ENCODE results near the gene FGFRL1.

Gene FGFRL1

DNA sequence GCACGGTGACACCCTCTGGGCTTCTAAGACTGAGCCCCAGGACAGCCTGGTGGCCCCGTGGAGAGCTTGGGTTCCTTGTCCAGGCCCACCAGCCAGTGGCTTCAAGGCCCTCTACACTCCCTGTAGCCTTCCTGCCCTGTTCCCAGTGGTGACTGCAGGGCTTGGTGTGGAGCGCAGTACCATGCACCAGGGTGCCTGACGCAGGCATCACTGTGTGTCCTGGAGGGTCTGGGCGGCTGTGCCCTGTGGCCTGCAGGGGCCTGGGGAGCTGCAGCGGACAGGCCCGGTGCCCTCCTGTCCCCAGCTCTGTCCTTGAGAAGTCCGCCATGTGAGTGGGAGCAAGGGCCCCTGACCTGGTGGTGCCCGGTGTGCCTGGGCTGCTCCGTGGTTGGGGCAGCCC is 4.3 kb downstream of the FGFRL1 start:
- TF ChIP-seq, protein P1, sequence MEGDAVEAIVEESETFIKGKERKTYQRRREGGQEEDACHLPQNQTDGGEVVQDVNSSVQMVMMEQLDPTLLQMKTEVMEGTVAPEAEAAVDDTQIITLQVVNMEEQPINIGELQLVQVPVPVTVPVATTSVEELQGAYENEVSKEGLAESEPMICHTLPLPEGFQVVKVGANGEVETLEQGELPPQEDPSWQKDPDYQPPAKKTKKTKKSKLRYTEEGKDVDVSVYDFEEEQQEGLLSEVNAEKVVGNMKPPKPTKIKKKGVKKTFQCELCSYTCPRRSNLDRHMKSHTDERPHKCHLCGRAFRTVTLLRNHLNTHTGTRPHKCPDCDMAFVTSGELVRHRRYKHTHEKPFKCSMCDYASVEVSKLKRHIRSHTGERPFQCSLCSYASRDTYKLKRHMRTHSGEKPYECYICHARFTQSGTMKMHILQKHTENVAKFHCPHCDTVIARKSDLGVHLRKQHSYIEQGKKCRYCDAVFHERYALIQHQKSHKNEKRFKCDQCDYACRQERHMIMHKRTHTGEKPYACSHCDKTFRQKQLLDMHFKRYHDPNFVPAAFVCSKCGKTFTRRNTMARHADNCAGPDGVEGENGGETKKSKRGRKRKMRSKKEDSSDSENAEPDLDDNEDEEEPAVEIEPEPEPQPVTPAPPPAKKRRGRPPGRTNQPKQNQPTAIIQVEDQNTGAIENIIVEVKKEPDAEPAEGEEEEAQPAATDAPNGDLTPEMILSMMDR (IDR thresholded peaks at IDR 0.05; ENCODE audit: low read depth, low read length) = no peak
- no peak overlapping the region for H3K4me3 ChIP-seq (ENCODE audit: low read depth, low read length)
- no peaks in the 10 kb centered on the region for H3K9me3 ChIP-seq (ENCODE audit: severe bottlenecking)
- no peaks in the 10 kb centered on the region for H3K27me3 ChIP-seq (ENCODE audit: insufficient read depth, low read depth, severe bottlenecking)
- DNase-seq = no peak
- peaks cover 28% of the 10 kb centered on the region for H3K36me3 ChIP-seq
- no peak overlapping the region for H3K27ac ChIP-seq

DNA sequence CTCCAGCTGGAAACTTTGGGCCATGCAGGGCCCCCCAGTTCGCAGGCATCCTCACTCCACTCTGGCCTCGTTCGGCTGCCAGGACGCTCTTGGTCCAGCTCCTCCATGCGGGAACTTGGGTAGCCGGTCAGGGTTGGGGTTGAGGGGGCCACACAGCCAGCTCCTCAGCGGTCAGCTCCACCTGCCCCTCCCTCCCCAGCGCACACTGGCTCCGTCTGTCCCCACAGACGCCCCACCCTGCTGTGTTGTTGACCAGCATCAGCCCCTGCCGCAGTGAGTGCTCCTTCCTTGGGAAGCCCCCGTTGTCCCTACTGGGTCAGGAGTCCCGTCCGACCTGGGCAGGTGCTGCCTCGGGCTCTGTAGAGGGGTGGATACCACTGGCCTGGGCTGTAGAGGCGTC is 5.8 kb downstream of the FGFRL1 start:
- no peak overlapping the region for H3K4me3 ChIP-seq (ENCODE audit: low read depth, low read length)
- H3K9me3 ChIP-seq (ENCODE audit: severe bottlenecking) = no peaks in the 10 kb centered on the region
- H3K36me3 ChIP-seq = peaks cover 30% of the 10 kb centered on the region
- no peak overlapping the region for H3K27ac ChIP-seq
- no peaks in the 10 kb centered on the region for H3K27me3 ChIP-seq (ENCODE audit: insufficient read depth, low read depth, severe bottlenecking)
- TF ChIP-seq, protein P1 (IDR thresholded peaks at IDR 0.05; ENCODE audit: low read depth, low read length) = no peak
- DNase-seq = no peak

DNA sequence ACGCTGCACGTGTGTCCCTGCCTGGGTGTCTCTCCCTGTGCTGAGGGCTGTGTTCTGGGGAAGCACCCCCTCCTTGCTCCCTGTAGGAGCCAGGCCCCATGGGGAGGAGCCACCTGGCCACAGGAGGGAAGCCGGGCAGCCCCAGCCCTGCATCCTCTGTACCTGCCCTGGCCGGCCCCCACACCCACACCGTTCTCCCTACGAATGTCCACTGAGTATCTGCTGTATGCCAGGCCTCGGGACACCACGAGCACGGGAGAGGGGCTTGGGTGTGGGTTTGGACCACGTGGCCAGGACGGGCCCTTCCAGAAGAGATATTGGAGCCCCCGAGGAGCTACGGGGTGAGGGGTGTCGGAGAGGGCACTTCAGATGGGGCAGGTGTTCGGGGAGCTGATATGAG is 6.3 kb downstream of the FGFRL1 start:
- H3K27me3 ChIP-seq (ENCODE audit: insufficient read depth, low read depth, severe bottlenecking) = no peaks in the 10 kb centered on the region
- no peak overlapping the region for H3K27ac ChIP-seq
- no peaks in the 10 kb centered on the region for H3K9me3 ChIP-seq (ENCODE audit: severe bottlenecking)
- TF ChIP-seq, protein P1 (IDR thresholded peaks at IDR 0.05; ENCODE audit: low read depth, low read length) = no peak
- DNase-seq = no peak
- H3K4me3 ChIP-seq (ENCODE audit: low read depth, low read length) = no peak overlapping the region
- peaks cover 34% of the 10 kb centered on the region for H3K36me3 ChIP-seq

DNA sequence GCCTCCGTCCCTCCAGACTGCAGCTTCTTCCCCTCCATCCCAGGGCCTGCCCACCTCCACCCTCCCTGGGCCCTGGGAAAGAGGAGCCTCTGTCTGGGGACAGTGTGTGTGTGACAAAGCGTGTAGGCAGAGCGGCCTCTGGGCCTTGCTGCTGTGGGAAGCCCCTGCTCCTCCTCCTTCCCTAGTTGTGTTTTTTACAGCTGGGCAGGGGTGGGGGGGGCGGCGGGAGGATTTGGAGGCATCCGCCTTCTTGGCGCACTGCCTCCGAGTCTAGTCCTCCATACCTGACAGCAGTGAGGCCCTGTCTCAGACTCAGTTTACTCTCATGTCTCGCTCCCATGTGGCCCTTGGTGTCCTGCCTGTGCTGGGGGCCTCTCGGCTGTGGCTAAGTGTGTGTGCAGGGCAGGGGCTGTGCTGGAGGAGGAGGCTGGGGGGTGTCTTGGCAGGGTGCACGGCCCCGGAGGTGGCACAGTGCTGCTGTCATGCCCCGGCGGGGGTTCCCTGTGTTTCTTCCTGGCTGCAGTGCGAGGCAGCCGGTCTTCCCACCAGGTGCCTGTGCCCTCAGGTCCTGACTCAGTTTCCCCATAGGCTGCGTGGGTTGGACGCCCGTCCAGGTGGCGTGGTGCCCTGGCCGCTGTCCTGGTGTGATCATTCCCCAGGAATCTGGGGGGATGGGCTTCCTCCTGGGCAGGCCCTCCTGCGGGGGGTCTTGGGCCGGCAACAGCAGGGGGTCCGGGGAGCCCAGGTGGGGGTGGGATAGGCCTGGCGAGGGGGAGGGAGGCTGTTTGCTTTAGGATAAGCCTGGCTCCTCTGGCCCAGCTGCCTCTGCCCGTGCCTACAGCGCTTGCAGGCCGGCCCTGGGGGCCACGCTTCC is 7.0 kb downstream of the FGFRL1 start:
- no peak overlapping the region for H3K4me3 ChIP-seq (ENCODE audit: low read depth, low read length)
- no peaks in the 10 kb centered on the region for H3K27me3 ChIP-seq (ENCODE audit: insufficient read depth, low read depth, severe bottlenecking)

DNA sequence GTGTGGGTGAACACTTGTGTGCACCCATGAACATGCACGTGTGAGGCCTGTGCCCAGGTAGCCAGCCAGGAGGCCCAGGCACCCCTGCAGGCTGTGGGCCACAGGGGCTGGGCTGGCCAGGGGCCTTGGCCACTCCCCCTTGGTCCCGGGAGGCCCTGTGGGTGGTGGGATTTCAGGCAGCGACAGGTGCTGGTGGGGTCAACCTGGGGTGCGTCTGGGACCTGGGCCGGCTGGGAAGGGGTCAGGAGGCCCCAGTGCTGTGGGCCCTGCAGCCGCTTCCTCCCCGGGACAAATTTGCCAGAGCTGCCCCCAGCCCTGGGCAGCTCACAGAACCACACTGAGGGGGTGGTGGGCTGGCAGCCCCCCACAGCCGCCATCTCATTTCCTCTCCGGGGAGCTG is 7.9 kb downstream of the FGFRL1 start:
- H3K36me3 ChIP-seq = peaks cover 25% of the 10 kb centered on the region
- DNase-seq = no peak
- H3K9me3 ChIP-seq (ENCODE audit: severe bottlenecking) = no peaks in the 10 kb centered on the region

More for the DNA sequence above, 7.0 kb downstream of the FGFRL1 start:
- H3K9me3 ChIP-seq (ENCODE audit: severe bottlenecking) = no peaks in the 10 kb centered on the region
- no peak overlapping the region for H3K27ac ChIP-seq
- no peak for DNase-seq
- TF ChIP-seq, protein P1 (IDR thresholded peaks at IDR 0.05; ENCODE audit: low read depth, low read length) = no peak
- peaks cover 31% of the 10 kb centered on the region for H3K36me3 ChIP-seq

More for the DNA sequence above, 7.9 kb downstream of the FGFRL1 start:
- H3K27me3 ChIP-seq (ENCODE audit: insufficient read depth, low read depth, severe bottlenecking) = no peaks in the 10 kb centered on the region
- no peak overlapping the region for H3K4me3 ChIP-seq (ENCODE audit: low read depth, low read length)
- H3K27ac ChIP-seq = peak overlapping the region; percentile 14; the same call in 1 of the 2 replicates
- TF ChIP-seq, protein P1 (IDR thresholded peaks at IDR 0.05; ENCODE audit: low read depth, low read length) = no peak
